KOPT-K1 (cell line): ENCODE data around the gene AOC3.
A peak's percentile ranks its signal among the peaks of the same experiment; 100 is the strongest.
"Not testable (repeated sequence)": the region's sequence is repeated elsewhere in the genome, so short reads cannot be mapped to it uniquely, and the experiment has no call there.

ENCODE experiments used
- H3K27ac ChIP-seq: fragments of 200-600 bp; sonication (generic); 2 replicates; pipeline ENCODE4 v1.5.1; 2016; ENCODE audit warnings: antibody characterized with exemption, mild to moderate bottlenecking, low read depth, low read length; ENCODE audit not compliant: poor library complexity, severe bottlenecking
- H3K36me3 ChIP-seq: fragments of 200-600 bp; sonication (generic); 2 replicates; pipeline ENCODE4 v1.5.1; 2017; ENCODE audit warnings: antibody characterized with exemption, mild to moderate bottlenecking, low read length, moderate library complexity; ENCODE audit not compliant: insufficient read depth
- H3K9me3 ChIP-seq: fragments of 200-600 bp; sonication (generic); 2 replicates; pipeline ENCODE4 v1.5.1; 2017; ENCODE audit warnings: antibody characterized with exemption, low read length, mild to moderate bottlenecking; ENCODE audit not compliant: insufficient read depth, poor library complexity, severe bottlenecking

AOC3 gene

DNA sequence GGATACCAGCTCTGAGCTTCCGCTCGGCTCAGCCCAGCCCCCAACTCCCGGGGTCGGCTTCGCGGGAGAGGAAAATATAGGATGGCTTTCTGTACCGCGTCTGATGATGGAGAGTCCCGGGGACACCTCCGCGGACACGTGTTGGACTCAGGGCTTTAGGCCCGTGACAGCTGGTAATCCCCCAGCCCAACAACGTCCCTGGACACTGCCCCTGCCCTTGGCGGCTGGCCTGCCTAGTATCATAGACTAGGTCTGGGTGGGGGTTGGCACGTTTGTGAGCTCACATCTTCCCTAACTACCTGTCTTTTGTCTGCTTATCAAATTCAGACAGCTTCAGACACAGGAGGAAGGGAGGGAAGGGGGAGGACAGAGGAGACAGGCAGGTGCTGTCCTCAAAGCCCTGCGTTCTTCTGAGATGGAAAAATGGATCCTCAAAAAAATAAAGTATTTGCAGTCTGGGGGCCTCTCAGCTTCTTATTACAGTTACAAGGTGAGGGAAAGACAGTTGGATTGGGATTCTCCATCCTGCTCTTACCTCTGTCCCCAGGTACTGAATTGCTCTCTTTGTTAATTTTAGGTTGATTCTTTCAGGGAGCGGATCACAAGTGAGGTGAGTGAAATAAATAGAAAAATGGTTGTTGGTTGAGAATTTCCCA, 17.1 kb upstream of the AOC3 start:
- Histone ChIP-seq H3K36me3 (peaks cover 38% of the 10 kb centered on the region), H3K9me3 (no peaks in the 10 kb centered on the region), H3K27ac (peak overlapping the region; percentile 70)

DNA sequence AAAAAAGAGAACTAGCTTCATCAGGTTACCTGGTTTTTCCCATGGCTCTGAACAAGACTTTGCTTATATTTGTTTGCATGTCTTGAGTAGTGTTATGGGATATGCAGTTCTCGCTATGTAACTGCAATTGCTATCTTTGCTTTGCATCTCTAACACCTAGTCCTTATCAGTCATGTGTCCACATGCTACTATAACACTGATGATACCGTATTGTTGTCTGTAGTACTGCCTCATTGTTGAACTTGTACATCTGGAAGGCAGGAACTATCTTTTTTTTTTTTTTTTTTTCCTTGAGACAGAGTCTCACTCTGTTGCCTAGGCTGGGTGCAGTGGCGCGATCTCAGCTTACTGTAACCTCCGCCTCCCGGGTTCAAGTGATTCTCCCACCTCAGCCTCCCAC, 15.3 kb upstream of the AOC3 start:
- H3K36me3 ChIP-seq, result peaks cover 55% of the 10 kb centered on the region
- no peak overlapping the region for H3K27ac ChIP-seq

DNA sequence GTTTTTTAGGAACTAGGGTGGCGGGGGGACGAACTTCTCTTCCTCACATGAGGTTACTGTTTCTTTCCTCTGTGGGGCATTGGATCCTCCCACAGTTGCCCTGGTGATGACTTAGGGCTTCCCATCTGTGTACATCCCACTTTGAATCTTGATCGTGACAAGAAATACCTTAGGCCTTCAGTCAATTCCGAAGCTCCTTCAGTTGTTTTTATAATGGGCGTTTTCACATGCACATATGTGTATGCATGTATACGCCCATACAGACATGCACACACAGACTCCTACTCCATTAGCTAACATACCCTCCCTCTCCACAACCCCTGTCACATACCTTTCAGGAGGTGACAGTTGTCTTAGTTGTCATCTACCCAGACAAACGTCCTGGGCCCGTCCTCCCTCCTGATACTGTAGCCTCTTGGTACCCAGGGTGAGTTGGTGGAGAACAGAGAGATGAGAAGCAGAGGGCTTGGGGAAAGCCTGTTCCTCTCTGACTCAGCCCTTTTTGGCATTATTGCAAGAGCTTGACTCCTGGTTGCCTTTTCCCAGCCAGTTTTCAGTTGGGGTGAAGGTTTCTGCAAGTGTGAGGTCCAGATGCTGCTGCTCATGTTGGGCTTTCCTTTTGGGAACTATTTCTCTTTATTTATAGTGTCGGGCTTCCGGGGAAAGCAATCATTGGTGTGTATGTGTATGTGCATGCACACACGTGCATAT, 8.9 kb upstream of the AOC3 start:
- H3K9me3 ChIP-seq, result no peaks in the 10 kb centered on the region
- no peak overlapping the region for H3K27ac ChIP-seq
- H3K36me3 ChIP-seq, result peaks cover 88% of the 10 kb centered on the region

More for the DNA sequence above, 15.3 kb upstream of the AOC3 start:
- no peaks in the 10 kb centered on the region for H3K9me3 ChIP-seq

DNA sequence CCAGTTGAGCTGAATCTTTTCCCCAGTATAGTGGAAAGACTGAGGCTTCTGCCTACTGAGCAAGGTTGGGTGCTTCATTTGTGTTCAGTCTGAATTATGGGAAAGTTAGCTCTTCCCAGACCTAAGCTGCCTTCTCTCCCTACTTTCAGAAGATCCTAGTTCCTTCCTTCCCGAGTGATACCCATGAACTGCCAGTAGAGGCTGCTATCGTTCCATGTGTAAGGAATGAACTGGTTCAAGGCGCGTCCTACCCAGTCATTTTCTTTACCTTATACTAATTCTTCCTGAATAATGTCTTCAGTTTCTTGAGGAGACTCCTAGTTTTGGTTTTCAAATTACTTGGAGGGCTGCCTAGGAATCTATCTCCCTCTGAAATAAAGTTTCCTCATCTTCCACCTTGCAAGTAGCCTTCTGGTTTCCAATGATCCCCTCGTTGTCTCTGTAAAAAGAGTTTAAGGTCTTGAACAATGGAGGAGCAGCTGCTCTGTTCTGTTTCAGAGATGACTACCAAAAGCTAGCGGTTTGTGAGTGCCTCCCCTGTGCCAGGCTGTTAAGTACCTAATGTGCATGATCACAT, 7.6 kb upstream of the AOC3 start:
- H3K36me3 ChIP-seq, result peaks cover 75% of the 10 kb centered on the region
- H3K27ac ChIP-seq, result no peak overlapping the region
- H3K9me3 ChIP-seq, result no peaks in the 10 kb centered on the region

DNA sequence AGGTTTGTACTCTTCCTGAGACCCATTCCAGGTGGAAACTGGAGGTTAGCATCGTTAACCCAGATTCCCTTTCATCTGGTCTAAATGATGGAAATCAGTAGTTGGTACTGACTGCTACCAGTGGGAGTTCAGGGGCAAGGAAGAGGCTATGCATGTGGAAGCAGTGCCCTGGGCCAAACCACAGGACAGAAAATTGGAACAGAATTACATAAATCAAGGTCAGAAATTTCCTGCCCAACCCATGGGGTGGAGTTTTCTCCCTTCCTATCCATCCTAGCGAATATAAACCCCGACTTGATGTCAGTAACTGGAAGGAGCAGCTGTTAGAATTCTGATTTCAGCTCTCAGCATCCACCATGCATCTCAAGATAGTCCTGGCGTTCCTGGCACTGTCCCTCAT, 6.7 kb upstream of the AOC3 start, which contains the start of gene AOC2:
TSS of gene AOC2 (plus strand) at position 310 of the 400 bp plus-strand sequence. CDS start at position 357, 47 bp downstream.
- Histone ChIP-seq H3K27ac (no peak within 1 kb of the TSS), H3K36me3 (peaks cover 67% of the 10 kb centered on the region)

DNA sequence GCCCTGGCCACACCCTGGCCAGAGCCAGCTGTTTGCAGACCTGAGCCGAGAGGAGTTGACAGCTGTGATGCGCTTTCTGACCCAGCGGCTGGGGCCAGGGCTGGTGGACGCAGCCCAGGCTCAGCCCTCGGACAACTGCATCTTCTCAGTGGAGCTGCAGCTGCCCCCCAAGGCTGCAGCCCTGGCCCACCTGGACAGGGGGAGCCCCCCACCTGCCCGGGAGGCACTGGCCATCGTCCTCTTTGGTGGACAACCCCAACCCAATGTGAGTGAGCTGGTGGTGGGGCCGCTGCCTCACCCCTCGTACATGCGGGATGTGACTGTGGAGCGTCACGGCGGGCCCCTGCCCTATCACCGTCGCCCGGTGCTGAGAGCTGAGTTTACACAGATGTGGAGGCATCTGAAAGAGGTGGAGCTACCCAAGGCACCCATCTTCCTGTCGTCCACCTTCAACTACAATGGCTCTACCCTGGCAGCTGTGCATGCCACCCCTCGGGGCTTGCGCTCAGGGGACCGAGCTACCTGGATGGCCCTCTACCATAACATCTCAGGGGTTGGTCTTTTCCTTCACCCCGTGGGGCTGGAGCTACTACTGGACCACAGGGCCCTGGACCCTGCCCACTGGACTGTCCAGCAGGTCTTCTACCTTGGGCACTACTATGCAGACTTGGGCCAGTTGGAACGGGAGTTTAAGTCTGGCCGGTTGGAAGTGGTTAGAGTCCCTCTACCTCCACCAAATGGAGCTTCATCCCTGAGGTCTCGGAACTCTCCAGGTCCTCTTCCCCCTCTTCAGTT, 6.0 kb upstream of the AOC3 start:
- Histone ChIP-seq H3K9me3 (no peaks in the 10 kb centered on the region), H3K27ac (no peak overlapping the region), H3K36me3 (peaks cover 60% of the 10 kb centered on the region)

More for the DNA sequence above, 6.7 kb upstream of the AOC3 start, which contains the start of gene AOC2:
- no peaks in the 10 kb centered on the region for H3K9me3 ChIP-seq

DNA sequence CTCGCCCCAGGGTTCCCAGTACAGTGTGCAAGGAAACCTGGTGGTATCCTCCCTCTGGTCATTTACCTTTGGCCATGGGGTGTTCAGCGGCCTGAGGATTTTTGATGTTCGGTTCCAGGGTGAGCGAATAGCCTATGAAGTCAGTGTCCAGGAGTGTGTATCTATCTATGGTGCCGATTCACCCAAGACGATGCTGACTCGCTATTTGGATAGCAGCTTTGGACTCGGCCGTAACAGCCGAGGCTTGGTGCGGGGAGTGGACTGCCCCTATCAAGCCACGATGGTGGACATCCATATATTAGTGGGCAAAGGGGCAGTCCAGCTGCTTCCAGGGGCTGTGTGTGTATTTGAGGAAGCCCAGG, 5.5 kb upstream of the AOC3 start:
- Histone ChIP-seq H3K36me3 (peaks cover 55% of the 10 kb centered on the region), H3K9me3 (no peaks in the 10 kb centered on the region), H3K27ac (no peak overlapping the region)

DNA sequence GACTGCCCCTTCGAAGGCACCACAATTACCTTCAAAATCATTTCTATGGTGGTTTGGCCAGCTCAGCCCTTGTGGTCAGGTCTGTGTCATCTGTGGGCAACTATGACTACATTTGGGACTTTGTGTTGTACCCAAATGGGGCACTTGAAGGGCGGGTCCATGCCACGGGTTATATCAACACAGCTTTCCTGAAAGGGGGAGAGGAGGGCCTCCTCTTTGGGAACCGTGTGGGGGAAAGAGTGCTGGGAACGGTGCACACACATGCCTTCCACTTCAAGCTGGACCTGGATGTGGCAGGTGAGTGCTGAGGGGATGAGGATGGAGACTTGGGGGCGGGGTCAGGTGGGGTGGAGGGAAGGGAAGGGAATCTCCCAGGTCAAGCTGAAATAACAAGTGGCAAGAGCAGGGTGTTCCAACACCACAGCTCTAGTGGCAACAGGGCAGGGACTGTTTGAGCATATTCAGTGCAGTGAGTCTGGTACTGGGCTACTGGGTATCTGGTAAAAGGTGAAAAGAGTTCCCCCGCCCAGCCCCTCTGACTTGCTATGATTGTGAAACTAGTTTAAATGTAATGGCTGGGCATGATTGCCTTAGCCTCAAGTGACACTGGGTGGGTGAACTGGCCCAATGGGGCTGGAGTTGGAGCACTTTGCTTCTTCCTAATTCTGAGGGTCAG, 4.9 kb upstream of the AOC3 start:
- H3K27ac ChIP-seq, result no peak overlapping the region
- H3K36me3 ChIP-seq, result peaks cover 50% of the 10 kb centered on the region
- no peaks in the 10 kb centered on the region for H3K9me3 ChIP-seq

DNA sequence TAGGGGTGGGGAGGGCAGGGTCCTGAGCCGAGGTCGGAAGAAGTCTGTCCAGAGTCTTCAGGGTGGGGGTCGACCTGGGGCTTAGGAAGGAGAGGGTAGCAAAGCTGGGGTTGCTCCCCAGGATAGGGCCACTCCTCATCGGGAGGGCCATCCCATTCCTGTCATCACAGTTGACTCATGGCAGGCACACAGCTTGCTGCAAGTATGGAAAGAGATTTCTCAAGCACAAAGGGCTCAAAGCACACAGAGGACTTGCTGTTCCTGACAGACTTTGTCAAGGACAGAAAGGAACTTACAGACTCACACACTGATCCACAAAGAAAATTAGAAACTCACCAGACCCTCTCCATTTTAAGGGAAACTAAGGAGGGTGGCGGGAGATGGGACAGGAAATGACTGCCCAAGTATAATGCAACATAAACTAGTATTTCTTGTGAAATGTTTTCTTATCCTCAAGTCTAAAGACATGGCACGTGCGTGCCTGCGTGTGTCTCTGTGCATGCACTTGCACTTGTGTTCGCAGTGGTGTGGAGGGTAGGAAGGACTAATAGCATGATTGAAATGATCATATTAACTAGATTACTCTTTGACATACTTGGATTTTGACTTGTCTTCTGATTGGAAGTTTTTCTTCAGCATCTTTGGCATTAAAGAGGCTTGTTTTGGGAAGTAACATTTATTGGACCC, 4.3 kb upstream of the AOC3 start:
- Histone ChIP-seq H3K9me3 (no peaks in the 10 kb centered on the region), H3K36me3 (peaks cover 43% of the 10 kb centered on the region), H3K27ac (no peak overlapping the region)

DNA sequence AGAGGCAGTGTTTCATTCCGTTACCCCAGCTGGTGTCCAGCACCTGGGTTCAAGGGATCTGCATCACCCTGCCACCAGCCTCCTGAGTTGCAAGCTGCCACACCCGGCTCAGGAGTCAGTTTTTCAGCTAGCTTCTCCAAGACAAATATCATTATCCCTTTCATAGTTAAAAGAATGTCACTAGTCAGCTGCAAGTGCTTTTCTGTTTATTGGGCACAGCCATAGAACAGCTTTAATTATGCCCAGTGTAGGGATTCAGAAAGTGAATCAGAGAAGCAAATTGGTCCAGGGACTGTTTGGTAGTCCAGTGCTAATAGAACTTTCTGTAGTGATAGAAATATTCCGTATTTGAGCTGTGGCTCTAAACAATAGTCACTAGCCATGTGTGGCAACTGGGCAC, 2.9 kb upstream of the AOC3 start:
- Histone ChIP-seq H3K27ac (no peak overlapping the region), H3K36me3 (peaks cover 29% of the 10 kb centered on the region), H3K9me3 (no peaks in the 10 kb centered on the region)

DNA sequence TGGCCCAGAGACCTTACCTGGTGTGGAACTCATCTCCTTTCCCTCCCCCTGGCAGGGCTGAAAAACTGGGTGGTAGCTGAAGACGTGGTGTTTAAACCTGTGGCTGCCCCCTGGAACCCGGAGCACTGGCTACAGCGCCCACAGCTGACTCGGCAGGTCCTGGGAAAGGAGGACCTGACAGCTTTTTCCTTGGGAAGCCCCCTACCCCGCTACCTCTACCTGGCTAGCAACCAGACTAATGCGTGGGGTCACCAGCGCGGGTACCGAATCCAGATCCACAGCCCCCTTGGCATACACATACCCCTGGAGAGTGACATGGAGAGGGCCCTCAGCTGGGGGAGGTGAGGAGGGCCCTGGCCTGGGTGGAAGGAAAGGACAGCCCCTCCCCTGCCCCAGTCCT, 2.0 kb upstream of the AOC3 start:
- Histone ChIP-seq H3K9me3 (no peaks in the 10 kb centered on the region), H3K36me3 (peaks cover 20% of the 10 kb centered on the region), H3K27ac (no peak overlapping the region)

DNA sequence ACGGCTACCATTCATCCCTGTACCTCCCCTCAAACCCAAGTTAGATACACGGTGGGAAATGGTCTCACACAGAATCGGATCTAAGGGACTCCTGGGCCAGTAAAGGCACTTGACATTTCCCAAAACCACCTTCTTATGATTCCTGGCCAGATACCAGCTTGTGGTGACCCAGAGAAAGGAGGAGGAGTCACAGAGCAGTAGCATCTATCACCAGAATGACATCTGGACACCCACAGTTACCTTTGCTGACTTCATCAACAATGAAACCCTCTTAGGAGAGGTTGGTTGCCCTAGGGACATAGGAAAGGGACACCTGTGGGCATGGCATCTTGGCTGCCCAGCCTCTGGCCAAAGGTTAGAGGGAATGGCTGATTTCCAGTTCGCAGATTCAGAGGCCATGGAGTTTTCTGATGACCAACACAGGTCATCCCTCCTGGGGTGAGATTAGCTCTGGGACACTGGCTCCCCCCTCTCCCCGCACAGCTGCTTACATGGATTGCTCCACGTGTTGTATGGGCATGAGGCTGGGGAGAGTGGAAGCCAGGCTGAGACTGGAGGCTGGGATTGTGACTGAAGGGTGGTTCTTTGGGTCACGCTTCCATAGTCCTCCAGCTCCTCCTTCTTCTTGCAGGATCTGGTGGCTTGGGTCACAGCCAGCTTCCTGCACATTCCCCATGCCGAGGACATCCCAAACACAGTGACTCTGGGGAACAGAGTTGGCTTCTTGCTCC, 1.4 kb upstream of the AOC3 start:
- no peaks in the 10 kb centered on the region for H3K9me3 ChIP-seq
- peaks cover 14% of the 10 kb centered on the region for H3K36me3 ChIP-seq
- H3K27ac ChIP-seq, result no peak overlapping the region

DNA sequence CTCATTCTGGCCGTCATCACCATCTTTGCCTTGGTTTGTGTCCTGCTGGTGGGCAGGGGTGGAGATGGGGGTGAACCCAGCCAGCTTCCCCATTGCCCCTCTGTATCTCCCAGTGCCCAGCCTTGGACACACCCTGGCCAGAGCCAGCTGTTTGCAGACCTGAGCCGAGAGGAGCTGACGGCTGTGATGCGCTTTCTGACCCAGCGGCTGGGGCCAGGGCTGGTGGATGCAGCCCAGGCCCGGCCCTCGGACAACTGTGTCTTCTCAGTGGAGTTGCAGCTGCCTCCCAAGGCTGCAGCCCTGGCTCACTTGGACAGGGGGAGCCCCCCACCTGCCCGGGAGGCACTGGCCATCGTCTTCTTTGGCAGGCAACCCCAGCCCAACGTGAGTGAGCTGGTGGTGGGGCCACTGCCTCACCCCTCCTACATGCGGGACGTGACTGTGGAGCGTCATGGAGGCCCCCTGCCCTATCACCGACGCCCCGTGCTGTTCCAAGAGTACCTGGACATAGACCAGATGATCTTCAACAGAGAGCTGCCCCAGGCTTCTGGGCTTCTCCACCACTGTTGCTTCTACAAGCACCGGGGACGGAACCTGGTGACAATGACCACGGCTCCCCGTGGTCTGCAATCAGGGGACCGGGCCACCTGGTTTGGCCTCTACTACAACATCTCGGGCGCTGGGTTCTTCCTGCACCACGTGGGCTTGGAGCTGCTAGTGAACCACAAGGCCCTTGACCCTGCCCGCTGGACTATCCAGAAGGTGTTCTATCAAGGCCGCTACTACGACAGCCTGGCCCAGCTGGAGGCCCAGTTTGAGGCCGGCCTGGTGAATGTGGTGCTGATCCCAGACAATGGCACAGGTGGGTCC, 607 bp downstream of the AOC3 start:
- H3K27ac ChIP-seq, H3K36me3 ChIP-seq, H3K9me3 ChIP-seq: not testable (repeated sequence)
